ENCODE measurements around the gene SH3RF3. TPM values are rescaled to one million over a fixed set of nuclear protein-coding genes. Genes with fewer than 3 reads are reported as not detected.

Gene SH3RF3
- total and polyA plus RNA-seq, 4 donors, result 2.9 to 9.7 (median 8.6) TPM

DNA sequence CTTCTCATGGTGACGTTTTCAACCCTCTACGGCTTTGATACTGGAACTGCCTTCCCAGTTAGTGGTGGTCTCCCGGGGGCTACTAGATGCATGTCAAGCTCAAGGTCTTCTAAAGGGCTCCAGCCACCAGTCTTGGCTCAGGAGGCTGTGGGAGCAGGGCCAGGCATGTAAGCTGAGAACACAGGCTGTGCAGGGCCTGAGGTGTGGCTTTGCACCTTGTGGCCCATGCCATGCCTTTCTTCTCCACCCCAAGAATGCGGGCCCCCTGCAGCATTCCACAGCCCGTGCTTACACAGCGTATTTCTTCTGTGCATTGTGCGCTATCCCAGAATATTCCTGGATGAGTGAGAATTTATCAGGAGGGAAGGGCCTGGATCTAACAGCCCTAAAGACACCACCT lies 339.9 kb downstream of the SH3RF3 start:
- DNase-seq (no peak), ATAC-seq (ENCODE audit: insufficient read depth, low FRiP score) (no peak)
- Histone ChIP-seq H3K4me1 (ENCODE audit: control insufficient read depth in 5 of 5, insufficient read depth in 5 of 5, low read length in 5 of 5) (peaks cover 0 to 6% (median 2%) of the 10 kb centered on the region in 5 donors), H3K9me3 (ENCODE audit: control insufficient read depth in 4 of 4, insufficient read depth in 3 of 4, low read length in 3 of 4) (no peaks in the 10 kb centered on the region), H3K27me3 (ENCODE audit: control insufficient read depth in 3 of 3, insufficient read depth in 3 of 3, low read length in 2 of 3) (no peaks in the 10 kb centered on the region), H3K4me3 (no peak overlapping the region), H3K36me3 (ENCODE audit: control insufficient read depth in 4 of 4, insufficient read depth in 4 of 4, low read length in 4 of 4) (peaks cover 0 to 2% (median 0%) of the 10 kb centered on the region in 4 donors), H3K9ac (ENCODE audit: insufficient read depth in 1 of 2, low read length in 2 of 2) (no peak overlapping the region), H3K27ac (ENCODE audit: low read depth in 1 of 2, low read length in 1 of 2) (no peak overlapping the region)
- TF ChIP-seq, protein P1, sequence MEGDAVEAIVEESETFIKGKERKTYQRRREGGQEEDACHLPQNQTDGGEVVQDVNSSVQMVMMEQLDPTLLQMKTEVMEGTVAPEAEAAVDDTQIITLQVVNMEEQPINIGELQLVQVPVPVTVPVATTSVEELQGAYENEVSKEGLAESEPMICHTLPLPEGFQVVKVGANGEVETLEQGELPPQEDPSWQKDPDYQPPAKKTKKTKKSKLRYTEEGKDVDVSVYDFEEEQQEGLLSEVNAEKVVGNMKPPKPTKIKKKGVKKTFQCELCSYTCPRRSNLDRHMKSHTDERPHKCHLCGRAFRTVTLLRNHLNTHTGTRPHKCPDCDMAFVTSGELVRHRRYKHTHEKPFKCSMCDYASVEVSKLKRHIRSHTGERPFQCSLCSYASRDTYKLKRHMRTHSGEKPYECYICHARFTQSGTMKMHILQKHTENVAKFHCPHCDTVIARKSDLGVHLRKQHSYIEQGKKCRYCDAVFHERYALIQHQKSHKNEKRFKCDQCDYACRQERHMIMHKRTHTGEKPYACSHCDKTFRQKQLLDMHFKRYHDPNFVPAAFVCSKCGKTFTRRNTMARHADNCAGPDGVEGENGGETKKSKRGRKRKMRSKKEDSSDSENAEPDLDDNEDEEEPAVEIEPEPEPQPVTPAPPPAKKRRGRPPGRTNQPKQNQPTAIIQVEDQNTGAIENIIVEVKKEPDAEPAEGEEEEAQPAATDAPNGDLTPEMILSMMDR (IDR thresholded peaks at IDR 0.05; ENCODE audit: control extremely low read depth, extremely low read depth), result no peak
- 89% methylated on average over 7 of the region's 7 CpGs for WGBS, 2 donors

DNA sequence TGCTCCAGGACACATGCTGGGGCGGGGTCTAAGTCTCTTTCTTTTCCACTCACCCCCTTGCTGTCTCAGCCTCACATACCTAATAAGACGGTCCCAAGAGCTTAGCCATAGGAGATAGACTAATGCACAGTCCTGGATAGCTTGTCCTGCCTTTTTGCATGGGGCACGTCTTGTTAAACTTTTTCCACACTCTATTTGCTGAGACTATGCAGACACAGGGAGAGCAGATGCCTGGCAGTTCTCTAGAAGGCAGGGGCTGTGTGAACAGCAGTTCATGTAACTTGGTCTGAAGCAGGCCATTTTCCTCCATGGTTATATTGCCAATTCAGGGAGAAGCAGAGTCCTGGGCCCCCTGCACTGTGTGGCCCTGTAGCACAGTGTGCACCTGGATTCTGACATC lies 342.7 kb downstream of the SH3RF3 start:
- no peak overlapping the region for H3K9ac ChIP-seq (ENCODE audit: insufficient read depth in 1 of 2, low read length in 2 of 2)
- DNase-seq (no peak), ATAC-seq (ENCODE audit: insufficient read depth, low FRiP score) (no peak)
- H3K36me3 ChIP-seq (ENCODE audit: control insufficient read depth in 4 of 4, insufficient read depth in 4 of 4, low read length in 4 of 4), result peaks cover 0 to 2% (median 0%) of the 10 kb centered on the region in 4 donors
- no peaks in the 10 kb centered on the region for H3K9me3 ChIP-seq (ENCODE audit: control insufficient read depth in 4 of 4, insufficient read depth in 3 of 4, low read length in 3 of 4)
- no peaks in the 10 kb centered on the region for H3K27me3 ChIP-seq (ENCODE audit: control insufficient read depth in 3 of 3, insufficient read depth in 3 of 3, low read length in 2 of 3)
- no peak overlapping the region for H3K4me3 ChIP-seq
- WGBS, 2 donors, result 94 to 95% methylated on average over 3 of the region's 3 CpGs
- TF ChIP-seq, protein P1 (IDR thresholded peaks at IDR 0.05; ENCODE audit: control extremely low read depth, extremely low read depth), result no peak
- H3K27ac ChIP-seq (ENCODE audit: low read depth in 1 of 2, low read length in 1 of 2), result no peak overlapping the region
- peaks cover 0 to 4% (median 2%) of the 10 kb centered on the region in 5 donors for H3K4me1 ChIP-seq (ENCODE audit: control insufficient read depth in 5 of 5, insufficient read depth in 5 of 5, low read length in 5 of 5)

DNA sequence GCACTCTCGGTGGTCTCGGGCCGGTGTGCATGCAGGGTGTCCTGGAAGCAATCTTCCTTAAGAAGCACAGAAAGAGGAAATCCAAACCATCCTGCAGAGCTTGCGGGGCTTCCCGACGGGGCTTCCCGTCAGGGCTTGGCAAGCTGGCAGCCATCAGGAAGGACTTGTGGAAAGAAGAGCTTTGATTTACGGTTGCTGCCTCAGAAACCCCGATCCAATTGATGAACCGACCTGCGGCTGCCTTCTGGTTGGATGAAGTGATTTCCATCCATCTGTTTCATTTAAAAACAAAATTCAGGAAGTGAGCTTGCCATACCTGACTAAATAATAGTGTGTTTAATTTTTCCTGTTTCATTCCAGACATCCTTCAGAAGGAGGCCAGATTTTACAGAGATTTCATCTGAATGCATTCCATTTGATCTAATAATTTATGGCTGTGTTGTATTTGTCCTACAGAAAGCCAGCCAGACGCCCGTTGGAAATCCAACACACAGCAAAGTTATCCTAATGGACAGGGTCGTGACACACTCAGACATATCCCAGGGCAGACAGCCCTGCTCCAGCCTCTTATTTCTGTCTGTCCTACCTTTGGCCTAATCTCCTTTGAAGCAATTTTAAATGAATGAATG lies 343.4 kb downstream of the SH3RF3 start:
- TF ChIP-seq, protein P1 (IDR thresholded peaks at IDR 0.05; ENCODE audit: control extremely low read depth, extremely low read depth), result no peak
- DNase-seq (no peak), ATAC-seq (ENCODE audit: insufficient read depth, low FRiP score) (no peak)
- Histone ChIP-seq H3K9me3 (ENCODE audit: control insufficient read depth in 4 of 4, insufficient read depth in 3 of 4, low read length in 3 of 4) (no peaks in the 10 kb centered on the region), H3K9ac (ENCODE audit: insufficient read depth in 1 of 2, low read length in 2 of 2) (no peak overlapping the region), H3K36me3 (ENCODE audit: control insufficient read depth in 4 of 4, insufficient read depth in 4 of 4, low read length in 4 of 4) (peaks cover 0 to 2% (median 0%) of the 10 kb centered on the region in 4 donors), H3K4me1 (ENCODE audit: control insufficient read depth in 5 of 5, insufficient read depth in 5 of 5, low read length in 5 of 5) (peaks cover 0 to 3% (median 2%) of the 10 kb centered on the region in 5 donors), H3K4me3 (no peak overlapping the region), H3K27ac (ENCODE audit: low read depth in 1 of 2, low read length in 1 of 2) (no peak overlapping the region), H3K27me3 (ENCODE audit: control insufficient read depth in 3 of 3, insufficient read depth in 3 of 3, low read length in 2 of 3) (no peaks in the 10 kb centered on the region)
- WGBS, 2 donors, result 71 to 85% methylated on average over 14 of the region's 14 CpGs

DNA sequence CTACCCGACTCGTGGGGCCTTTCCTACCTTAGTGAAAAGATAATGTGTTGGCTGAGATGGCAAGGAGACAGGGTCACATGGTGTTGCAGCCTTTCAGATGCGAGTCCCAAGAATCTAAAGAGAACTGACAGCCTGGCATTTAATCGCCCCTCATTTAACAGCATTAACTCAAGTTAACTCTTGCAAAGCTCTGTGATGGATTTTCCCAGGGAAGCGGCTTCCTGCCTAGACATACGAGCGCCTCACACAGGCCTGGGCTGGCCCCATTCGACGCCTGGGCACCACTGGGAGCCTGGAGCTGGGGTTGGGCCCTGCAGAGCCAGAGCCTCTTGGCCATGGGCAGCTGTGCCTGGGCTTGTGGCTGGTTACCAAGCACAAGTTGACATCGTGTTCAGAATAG lies 344.0 kb downstream of the SH3RF3 start:
- H3K27me3 ChIP-seq (ENCODE audit: control insufficient read depth in 3 of 3, insufficient read depth in 3 of 3, low read length in 2 of 3), result no peaks in the 10 kb centered on the region
- DNase-seq, result no peak
- H3K36me3 ChIP-seq (ENCODE audit: control insufficient read depth in 4 of 4, insufficient read depth in 4 of 4, low read length in 4 of 4), result peaks cover 0 to 2% (median 0%) of the 10 kb centered on the region in 4 donors
- H3K9me3 ChIP-seq (ENCODE audit: control insufficient read depth in 4 of 4, insufficient read depth in 3 of 4, low read length in 3 of 4), result no peaks in the 10 kb centered on the region
- H3K27ac ChIP-seq (ENCODE audit: low read depth in 1 of 2, low read length in 1 of 2), result no peak overlapping the region
- H3K9ac ChIP-seq (ENCODE audit: insufficient read depth in 1 of 2, low read length in 2 of 2), result no peak overlapping the region
- 93% methylated on average over 10 of the region's 10 CpGs for WGBS, 2 donors
- TF ChIP-seq, protein P1 (IDR thresholded peaks at IDR 0.05; ENCODE audit: control extremely low read depth, extremely low read depth), result no peak
- ATAC-seq (ENCODE audit: insufficient read depth, low FRiP score), result no peak
- peaks cover 0 to 4% (median 2%) of the 10 kb centered on the region in 5 donors for H3K4me1 ChIP-seq (ENCODE audit: control insufficient read depth in 5 of 5, insufficient read depth in 5 of 5, low read length in 5 of 5)
- H3K4me3 ChIP-seq, result no peak overlapping the region

Data from lung (tissue), 12 donors.